Testis (tissue), 3 donors: ENCODE measurements around the gene C16orf89. TPM values are rescaled to one million over a fixed set of nuclear protein-coding genes. Genes with fewer than 3 reads are reported as not detected.
"Not testable (repeated sequence)": the region's sequence is repeated elsewhere in the genome, so short reads cannot be mapped to it uniquely, and the experiment has no call there.

Experiments used
- DNase-seq: peaks from one replicate; pipeline ENCODE4 v3.0.0-alpha.2; 2019
- H3K27ac ChIP-seq, 2 donors: fragments of 200-600 bp; sonication (generic); one replicate each; pipeline ENCODE4 v1.5.1; 2019
- H3K27me3 ChIP-seq: fragments of 200-600 bp; sonication (generic); one replicate; pipeline ENCODE4 v1.5.1; 2019
- H3K36me3 ChIP-seq: fragments of 200-600 bp; sonication (generic); one replicate; pipeline ENCODE4 v1.5.1; 2017; ENCODE audit warnings: low read depth; ENCODE audit errors: missing control alignments
- H3K4me1 ChIP-seq: fragments of 200-600 bp; sonication (generic); one replicate; pipeline ENCODE4 v1.5.1; 2019
- H3K4me3 ChIP-seq, 2 donors: fragments of 200-600 bp; sonication (generic); one replicate each; pipeline ENCODE4 v1.5.1; 2017 to 2019
- H3K9me3 ChIP-seq: fragments of 200-600 bp; sonication (generic); one replicate; pipeline ENCODE4 v1.5.1; 2017
- CTCF ChIP-seq, 3 experiments: fragments of 450-650 bp in 2 of 3; fragments of 200-600 bp in 1 of 3; sonication (generic) in 1 of 3; IDR thresholded peaks; one replicate each; pipeline ENCODE4 v1.5.1; 2016 to 2019; ENCODE audit warnings: antibody characterized with exemption in 3 of 3, mild to moderate bottlenecking in 2 of 3, moderate library complexity in 1 of 3
- POLR2A ChIP-seq: fragments of 450-650 bp; IDR thresholded peaks from one replicate; pipeline ENCODE4 v1.6.1; 2017; ENCODE audit warnings: antibody characterized with exemption, mild to moderate bottlenecking, moderate library complexity
- WGBS, 2 donors: methylation state at CpG; one replicate each; pipeline ENCODE4 v1.1.5; 2018; 5-methylcytosine and 5-hydroxymethylcytosine counted together
- intact Hi-C: fragments of 100-400 bp; cut with DNase I; formaldehyde crosslinking; loops from one replicate; pipeline ENCODE4 v1.15.1; 2023; ENCODE audit warnings: low total_unique reads
- polyA plus RNA-seq: library from polyadenylated mRNA; stranded (reverse); fragments of 350-450 nt; fragmentation: Illumina TruSeq; extraction: RNeasy Lipid Tissue Mini Kit (QIAGEN cat#74804); gene quantifications from one replicate; pipeline ENCODE4 v1.2.3, GENCODE V29; 2014; ENCODE audit warnings: low read depth, low replicate concordance; ENCODE audit not compliant: insufficient read depth
- total RNA-seq, 2 donors: library from RNA; depleted of rRNA; stranded (reverse); fragments of >200 nt; gene quantifications; one replicate each; pipeline ENCODE4 v1.2.3, GENCODE V29; 2016

Gene C16orf89
- total and polyA plus RNA-seq, 3 donors from 2014 or later, result 1.2 to 10.8 (median 2.4) TPM

- H3K4me1 ChIP-seq, intact Hi-C loops, H3K4me3 ChIP-seq, H3K36me3 ChIP-seq, H3K9me3 ChIP-seq, H3K27ac ChIP-seq, H3K27me3 ChIP-seq: not testable (repeated sequence)
- WGBS, 2 donors, result 71 to 77% methylated on average over 8 to 10 of the region's 10 CpGs
- DNase-seq, result peak; percentile 62
- TF ChIP-seq CTCF (IDR thresholded peaks at IDR 0.05), result peak in 2 of 3 experiments; percentile 45 to 55
These were observed 19.0 kb upstream of the C16orf89 start for GRCh38 chr16:5084802-5085201.

- H3K9me3 ChIP-seq, intact Hi-C loops, H3K4me1 ChIP-seq, H3K27ac ChIP-seq, H3K36me3 ChIP-seq, DNase-seq, H3K4me3 ChIP-seq, H3K27me3 ChIP-seq: not testable (repeated sequence)
- WGBS, 2 donors, result 75 to 88% methylated on average over 11 of the region's 11 CpGs
These were observed 18.5 kb upstream of the C16orf89 start for GRCh38 chr16:5084099-5084731.

- DNase-seq, H3K27ac ChIP-seq, H3K4me1 ChIP-seq, H3K4me3 ChIP-seq, H3K27me3 ChIP-seq, intact Hi-C loops, H3K36me3 ChIP-seq, H3K9me3 ChIP-seq: not testable (repeated sequence)
- WGBS, 2 donors, result 83 to 93% methylated on average over 9 of the region's 9 CpGs
These were observed 17.9 kb upstream of the C16orf89 start for GRCh38 chr16:5083646-5084045.

- H3K27ac ChIP-seq, intact Hi-C loops, DNase-seq, H3K9me3 ChIP-seq, H3K27me3 ChIP-seq, H3K4me1 ChIP-seq, H3K36me3 ChIP-seq, H3K4me3 ChIP-seq: not testable (repeated sequence)
- 83 to 86% methylated on average over 9 of the region's 9 CpGs for WGBS, 2 donors
These were observed 15.2 kb upstream of the C16orf89 start for GRCh38 chr16:5080996-5081395.

GRCh38 chr16:5080461-5080860 is 14.7 kb upstream of the C16orf89 start:
- H3K27me3 ChIP-seq, H3K36me3 ChIP-seq, intact Hi-C loops, H3K4me1 ChIP-seq, DNase-seq, H3K27ac ChIP-seq, H3K4me3 ChIP-seq, H3K9me3 ChIP-seq: not testable (repeated sequence)
- WGBS, 2 donors, result 87 to 91% methylated on average over 7 to 12 of the region's 12 CpGs

- Histone ChIP-seq H3K27ac (no peak overlapping the region), H3K27me3 (no peaks in the 10 kb centered on the region), H3K36me3 (no peaks in the 10 kb centered on the region), H3K4me1 (no peaks in the 10 kb centered on the region), H3K4me3 (no peak overlapping the region), H3K9me3 (no peaks in the 10 kb centered on the region)
- intact Hi-C loops, result no loop called here
- no peak for DNase-seq
- no peak for TF ChIP-seq CTCF (IDR thresholded peaks at IDR 0.05)
- no peak for TF ChIP-seq POLR2A
- 78 to 93% methylated on average over 10 to 17 of the region's 17 CpGs for WGBS, 2 donors
These were observed 12.9 kb upstream of the C16orf89 start for GRCh38 chr16:5078626-5079025.

- Histone ChIP-seq H3K9me3 (no peaks in the 10 kb centered on the region), H3K4me3 (no peak overlapping the region), H3K36me3 (no peaks in the 10 kb centered on the region), H3K27ac (no peak overlapping the region), H3K4me1 (peaks cover 8% of the 10 kb centered on the region), H3K27me3 (no peaks in the 10 kb centered on the region)
- 90 to 94% methylated on average over 9 to 13 of the region's 13 CpGs for WGBS, 2 donors
- intact Hi-C loops, result no loop called here
- TF ChIP-seq POLR2A, result no peak
- TF ChIP-seq CTCF (IDR thresholded peaks at IDR 0.05), result no peak
- DNase-seq, result no peak
These were observed 11.5 kb upstream of the C16orf89 start for GRCh38 chr16:5077304-5077703.
